Suprapubic skin (tissue), 4 donors: Measurements from ENCODE around the gene MED25. TPM values are rescaled to one million over a fixed set of nuclear protein-coding genes. Genes with fewer than 3 reads are reported as not detected.

Experiments used
- DNase-seq, 2 donors: peaks; one replicate each; pipeline ENCODE4 v3.0.0-alpha.2; 2019; ENCODE audit warnings: low spot score in 2 of 2
- H3K27ac ChIP-seq: fragments of 200-600 bp; sonication (generic); one replicate; pipeline ENCODE4 v1.5.1; 2019
- H3K27me3 ChIP-seq: fragments of 200-600 bp; sonication (generic); one replicate; pipeline ENCODE4 v1.5.1; 2019
- H3K36me3 ChIP-seq: fragments of 200-600 bp; sonication (generic); one replicate; pipeline ENCODE4 v1.5.1; 2019
- H3K4me1 ChIP-seq: fragments of 200-600 bp; sonication (generic); one replicate; pipeline ENCODE4 v1.5.1; 2019
- H3K4me3 ChIP-seq: fragments of 200-600 bp; sonication (generic); one replicate; pipeline ENCODE4 v1.5.1; 2019; ENCODE audit warnings: mild to moderate bottlenecking
- H3K9me3 ChIP-seq: fragments of 200-600 bp; sonication (generic); one replicate; pipeline ENCODE4 v1.5.1; 2019
- CTCF ChIP-seq, 2 donors: fragments of 200-600 bp in 1 of 2; fragments of 450-650 bp in 1 of 2; sonication (generic) in 1 of 2; IDR thresholded peaks; one replicate each; pipeline ENCODE4 v1.5.1; 2016 to 2019; ENCODE audit warnings: antibody characterized with exemption in 2 of 2, mild to moderate bottlenecking in 1 of 2, moderate library complexity in 1 of 2
- EP300 ChIP-seq: sonication (generic); formaldehyde crosslinking; IDR thresholded peaks from one replicate; pipeline ENCODE4 v1.6.1; 2017; ENCODE audit warnings: antibody characterized with exemption
- POLR2A ChIP-seq, 2 donors: fragments of 450-650 bp; IDR thresholded peaks; one replicate each; pipeline ENCODE4 v1.6.1; 2017; ENCODE audit warnings: antibody characterized with exemption in 2 of 2, mild to moderate bottlenecking in 2 of 2, moderate library complexity in 2 of 2
- POLR2AphosphoS5 ChIP-seq, 3 donors: sonication (generic); formaldehyde crosslinking; IDR thresholded peaks; one replicate each; pipeline ENCODE4 v1.6.1; 2017; ENCODE audit warnings: antibody characterized with exemption in 3 of 3
- WGBS: methylation state at CpG from one replicate; pipeline ENCODE4 v1.1.5; 2018; 5-methylcytosine and 5-hydroxymethylcytosine counted together
- total RNA-seq, 4 donors: library from RNA; depleted of rRNA; stranded (reverse); fragments of >200 nt; gene quantifications; one replicate each; pipeline ENCODE4 v1.1.0, GENCODE V29; 2016

MED25 gene
- total RNA-seq, 4 donors from 2014 or later = 32.2 to 60.3 (median 40.8) TPM

- TF ChIP-seq POLR2A (IDR thresholded peaks at IDR 0.05) (no peak), POLR2AphosphoS5 (IDR thresholded peaks at IDR 0.05) (no peak), EP300 (no peak), CTCF (IDR thresholded peaks at IDR 0.05) (no peak)
- H3K36me3 ChIP-seq = peaks cover 71% of the 10 kb centered on the region
- WGBS = 95% methylated on average over 18 of the region's 20 CpGs
These were observed 18.3 kb downstream of the MED25 start for GRCh38 chr19:49836176-49837008.

GRCh38 chr19:49837009-49837310 lies 18.9 kb downstream of the MED25 start:
- DNase-seq = no peak
- no peaks in the 10 kb centered on the region for H3K27me3 ChIP-seq
- no peak overlapping the region for H3K4me3 ChIP-seq
- H3K9me3 ChIP-seq = no peaks in the 10 kb centered on the region
- TF ChIP-seq POLR2AphosphoS5 (IDR thresholded peaks at IDR 0.05) (no peak), CTCF (IDR thresholded peaks at IDR 0.05) (no peak), POLR2A (IDR thresholded peaks at IDR 0.05) (no peak), EP300 (no peak)
- H3K4me1 ChIP-seq = no peaks in the 10 kb centered on the region
- peaks cover 66% of the 10 kb centered on the region for H3K36me3 ChIP-seq
- no peak overlapping the region for H3K27ac ChIP-seq
- WGBS = 87% methylated on average over 5 of the region's 5 CpGs

More at GRCh38 chr19:49836176-49837008, 18.3 kb downstream of the MED25 start:
- DNase-seq = no peak
- Histone ChIP-seq H3K9me3 (no peaks in the 10 kb centered on the region), H3K27me3 (no peaks in the 10 kb centered on the region), H3K27ac (no peak overlapping the region), H3K4me1 (no peaks in the 10 kb centered on the region), H3K4me3 (no peak overlapping the region)

- H3K27me3 ChIP-seq = no peaks in the 10 kb centered on the region
- H3K4me3 ChIP-seq = no peak overlapping the region
- H3K9me3 ChIP-seq = no peaks in the 10 kb centered on the region
- no peak for DNase-seq
- H3K4me1 ChIP-seq = no peaks in the 10 kb centered on the region
- no peak overlapping the region for H3K27ac ChIP-seq
- TF ChIP-seq POLR2AphosphoS5 (IDR thresholded peaks at IDR 0.05) (no peak), CTCF (IDR thresholded peaks at IDR 0.05) (no peak), POLR2A (IDR thresholded peaks at IDR 0.05) (no peak), EP300 (no peak)
- peaks cover 61% of the 10 kb centered on the region for H3K36me3 ChIP-seq
- 87% methylated on average over 6 of the region's 9 CpGs for WGBS
These were observed 19.3 kb downstream of the MED25 start for GRCh38 chr19:49837425-49837824.

GRCh38 chr19:49838885-49839588 lies 20.9 kb downstream of the MED25 start:
- no peak for DNase-seq
- Histone ChIP-seq H3K4me3 (no peak overlapping the region), H3K27ac (no peak overlapping the region), H3K27me3 (no peaks in the 10 kb centered on the region), H3K36me3 (peaks cover 45% of the 10 kb centered on the region), H3K9me3 (no peaks in the 10 kb centered on the region), H3K4me1 (no peaks in the 10 kb centered on the region)
- no peak for TF ChIP-seq EP300
- no peak for TF ChIP-seq POLR2A (IDR thresholded peaks at IDR 0.05)
- TF ChIP-seq POLR2AphosphoS5 (IDR thresholded peaks at IDR 0.05) = no peak
- TF ChIP-seq CTCF (IDR thresholded peaks at IDR 0.05) = no peak
- WGBS = 96% methylated on average over 18 of the region's 18 CpGs

GRCh38 chr19:49839713-49840112 lies 21.6 kb downstream of the MED25 start:
- peaks cover 38% of the 10 kb centered on the region for H3K36me3 ChIP-seq
- H3K27ac ChIP-seq = no peak overlapping the region
- 88% methylated on average over 11 of the region's 11 CpGs for WGBS
- DNase-seq = no peak
- no peaks in the 10 kb centered on the region for H3K4me1 ChIP-seq
- TF ChIP-seq POLR2AphosphoS5 (IDR thresholded peaks at IDR 0.05) (no peak), EP300 (no peak), CTCF (IDR thresholded peaks at IDR 0.05) (no peak), POLR2A (IDR thresholded peaks at IDR 0.05) (no peak)
- H3K4me3 ChIP-seq = no peak overlapping the region
- H3K27me3 ChIP-seq = no peaks in the 10 kb centered on the region
- no peaks in the 10 kb centered on the region for H3K9me3 ChIP-seq
